ENCODE results near the gene GREM1.
A peak's percentile ranks its signal among the peaks of the same experiment; 100 is the strongest.

The GREM1 gene

GRCh38 chr15:32716915-32717425, 834 bp upstream of the GREM1 start:
- WGBS, 2 experiments (ENCODE audit: insufficient coverage in 2 of 2), result 40 to 47% methylated on average over 10 to 14 of the region's 21 CpGs
- H3K4me1 ChIP-seq (ENCODE audit: control insufficient read depth, insufficient read depth, low read length, poor library complexity, severe bottlenecking), result peaks cover 9% of the 10 kb centered on the region
- no peaks in the 10 kb centered on the region for H3K36me3 ChIP-seq (ENCODE audit: control insufficient read depth, insufficient read depth, low read length)
- H3K4me3 ChIP-seq (ENCODE audit: extremely low read depth, insufficient read depth, low read length, poor library complexity, severe bottlenecking), result peak overlapping the region; percentile 61
- H3K27ac ChIP-seq (ENCODE audit: low read depth, low read length, severe bottlenecking), result peak overlapping the region; percentile 43
- H3K9me3 ChIP-seq (ENCODE audit: control insufficient read depth, low read length), result no peaks in the 10 kb centered on the region

GRCh38 chr15:32718227-32718820, 520 bp downstream of the GREM1 start:
- peaks cover 9% of the 10 kb centered on the region for H3K4me1 ChIP-seq (ENCODE audit: control insufficient read depth, insufficient read depth, low read length, poor library complexity, severe bottlenecking)
- H3K4me3 ChIP-seq (ENCODE audit: extremely low read depth, insufficient read depth, low read length, poor library complexity, severe bottlenecking), result peak overlapping the region; percentile 61
- H3K27ac ChIP-seq (ENCODE audit: low read depth, low read length, severe bottlenecking), result no peak overlapping the region
- no peaks in the 10 kb centered on the region for H3K9me3 ChIP-seq (ENCODE audit: control insufficient read depth, low read length)
- peaks cover 5% of the 10 kb centered on the region for H3K36me3 ChIP-seq (ENCODE audit: control insufficient read depth, insufficient read depth, low read length)
- 1% methylated on average over 45 to 49 of the region's 60 CpGs for WGBS, 2 experiments (ENCODE audit: insufficient coverage in 2 of 2)

GRCh38 chr15:32718821-32719716, 1.3 kb downstream of the GREM1 start:
- 1 to 2% methylated on average over 59 to 68 of the region's 70 CpGs for WGBS, 2 experiments (ENCODE audit: insufficient coverage in 2 of 2)
- Histone ChIP-seq H3K36me3 (ENCODE audit: control insufficient read depth, insufficient read depth, low read length) (peaks cover 11% of the 10 kb centered on the region), H3K9me3 (ENCODE audit: control insufficient read depth, low read length) (no peaks in the 10 kb centered on the region), H3K4me3 (ENCODE audit: extremely low read depth, insufficient read depth, low read length, poor library complexity, severe bottlenecking) (peak overlapping the region; percentile 61), H3K4me1 (ENCODE audit: control insufficient read depth, insufficient read depth, low read length, poor library complexity, severe bottlenecking) (peaks cover 9% of the 10 kb centered on the region), H3K27ac (ENCODE audit: low read depth, low read length, severe bottlenecking) (no peak overlapping the region)

GRCh38 chr15:32721596-32721995, 3.8 kb downstream of the GREM1 start:
- Histone ChIP-seq H3K36me3 (ENCODE audit: control insufficient read depth, insufficient read depth, low read length) (peaks cover 16% of the 10 kb centered on the region), H3K27ac (ENCODE audit: low read depth, low read length, severe bottlenecking) (no peak overlapping the region), H3K9me3 (ENCODE audit: control insufficient read depth, low read length) (no peaks in the 10 kb centered on the region), H3K4me3 (ENCODE audit: extremely low read depth, insufficient read depth, low read length, poor library complexity, severe bottlenecking) (no peak overlapping the region), H3K4me1 (ENCODE audit: control insufficient read depth, insufficient read depth, low read length, poor library complexity, severe bottlenecking) (peaks cover 9% of the 10 kb centered on the region)
- WGBS, 2 experiments (ENCODE audit: insufficient coverage in 2 of 2), result 91 to 92% methylated on average over 5 to 6 of the region's 6 CpGs

GRCh38 chr15:32722136-32722535, 4.3 kb downstream of the GREM1 start:
- Histone ChIP-seq H3K4me1 (ENCODE audit: control insufficient read depth, insufficient read depth, low read length, poor library complexity, severe bottlenecking) (peaks cover 9% of the 10 kb centered on the region), H3K36me3 (ENCODE audit: control insufficient read depth, insufficient read depth, low read length) (peaks cover 16% of the 10 kb centered on the region), H3K27ac (ENCODE audit: low read depth, low read length, severe bottlenecking) (no peak overlapping the region), H3K4me3 (ENCODE audit: extremely low read depth, insufficient read depth, low read length, poor library complexity, severe bottlenecking) (no peak overlapping the region), H3K9me3 (ENCODE audit: control insufficient read depth, low read length) (no peaks in the 10 kb centered on the region)

- no CpG with 5 or more reads among the region's 2 CpGs for WGBS, 2 experiments (ENCODE audit: insufficient coverage in 2 of 2)
- H3K27ac ChIP-seq (ENCODE audit: low read depth, low read length, severe bottlenecking), result no peak overlapping the region
- H3K9me3 ChIP-seq (ENCODE audit: control insufficient read depth, low read length), result no peaks in the 10 kb centered on the region
- H3K36me3 ChIP-seq (ENCODE audit: control insufficient read depth, insufficient read depth, low read length), result peaks cover 16% of the 10 kb centered on the region
- peaks cover 9% of the 10 kb centered on the region for H3K4me1 ChIP-seq (ENCODE audit: control insufficient read depth, insufficient read depth, low read length, poor library complexity, severe bottlenecking)
- H3K4me3 ChIP-seq (ENCODE audit: extremely low read depth, insufficient read depth, low read length, poor library complexity, severe bottlenecking), result no peak overlapping the region
Observed at GRCh38 chr15:32723171-32723948, 5.6 kb downstream of the GREM1 start.

GRCh38 chr15:32729700-32730395, 12.0 kb downstream of the GREM1 start:
- Histone ChIP-seq H3K27ac (ENCODE audit: low read depth, low read length, severe bottlenecking) (no peak overlapping the region), H3K4me3 (ENCODE audit: extremely low read depth, insufficient read depth, low read length, poor library complexity, severe bottlenecking) (no peak overlapping the region), H3K36me3 (ENCODE audit: control insufficient read depth, insufficient read depth, low read length) (peaks cover 24% of the 10 kb centered on the region), H3K9me3 (ENCODE audit: control insufficient read depth, low read length) (no peaks in the 10 kb centered on the region), H3K4me1 (ENCODE audit: control insufficient read depth, insufficient read depth, low read length, poor library complexity, severe bottlenecking) (peaks cover 10% of the 10 kb centered on the region)
- WGBS, 2 experiments (ENCODE audit: insufficient coverage in 2 of 2), result 88 to 95% methylated on average over 7 to 9 of the region's 10 CpGs

- Histone ChIP-seq H3K4me1 (ENCODE audit: control insufficient read depth, insufficient read depth, low read length, poor library complexity, severe bottlenecking) (peaks cover 10% of the 10 kb centered on the region), H3K27ac (ENCODE audit: low read depth, low read length, severe bottlenecking) (no peak overlapping the region), H3K9me3 (ENCODE audit: control insufficient read depth, low read length) (no peaks in the 10 kb centered on the region), H3K4me3 (ENCODE audit: extremely low read depth, insufficient read depth, low read length, poor library complexity, severe bottlenecking) (no peak overlapping the region), H3K36me3 (ENCODE audit: control insufficient read depth, insufficient read depth, low read length) (peaks cover 33% of the 10 kb centered on the region)
- WGBS, 2 experiments (ENCODE audit: insufficient coverage in 2 of 2), result 64 to 73% methylated on average over 21 of the region's 27 CpGs
Observed at GRCh38 chr15:32730677-32731654, 13.2 kb downstream of the GREM1 start.

- Histone ChIP-seq H3K4me3 (ENCODE audit: extremely low read depth, insufficient read depth, low read length, poor library complexity, severe bottlenecking) (no peak overlapping the region), H3K9me3 (ENCODE audit: control insufficient read depth, low read length) (no peaks in the 10 kb centered on the region), H3K36me3 (ENCODE audit: control insufficient read depth, insufficient read depth, low read length) (peaks cover 38% of the 10 kb centered on the region), H3K27ac (ENCODE audit: low read depth, low read length, severe bottlenecking) (no peak overlapping the region), H3K4me1 (ENCODE audit: control insufficient read depth, insufficient read depth, low read length, poor library complexity, severe bottlenecking) (peaks cover 10% of the 10 kb centered on the region)
- 86 to 87% methylated on average over 3 to 4 of the region's 6 CpGs for WGBS, 2 experiments (ENCODE audit: insufficient coverage in 2 of 2)
Observed at GRCh38 chr15:32732574-32733157, 14.9 kb downstream of the GREM1 start.

All from mesodermal cell (in vitro differentiated cells).